CD4-positive, alpha-beta T cell treated with Interleukin-17A for 4 hours (primary cell): ENCODE measurements around the gene CLEC2B.

Source experiments
- DNase-seq: peaks from one replicate; pipeline ENCODE4 v3.0.0-alpha.2; 2020; ENCODE audit warnings: mixed read lengths

CLEC2B gene

GRCh38 chr12:9868311-9868801 lies 798 bp downstream of the CLEC2B start:
- no peak for DNase-seq

DNA sequence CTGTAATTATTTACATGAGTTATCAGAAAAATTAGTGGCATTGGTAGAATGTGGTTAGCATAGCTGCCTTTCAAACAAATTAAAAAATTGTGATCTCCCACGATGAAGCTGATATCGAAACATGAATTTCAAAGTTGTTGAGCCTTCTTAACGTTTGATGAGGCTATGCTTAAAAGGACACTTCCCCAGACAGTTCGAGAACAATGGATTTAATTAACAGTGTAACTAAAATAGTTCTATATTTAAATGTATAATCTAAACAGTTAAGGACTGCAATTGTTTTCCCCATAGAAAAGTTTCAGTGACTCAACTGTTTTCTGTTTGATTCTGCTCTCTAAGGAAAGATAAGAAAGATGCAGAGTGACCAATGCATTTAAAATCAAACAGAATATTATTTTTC lies 1.6 kb downstream of the CLEC2B start:
- DNase-seq: no peak

GRCh38 chr12:9866860-9867269 lies 2.3 kb downstream of the CLEC2B start:
- DNase-seq: no peak

- no peak for DNase-seq
Measured at GRCh38 chr12:9864913-9865675, 4.1 kb downstream of the CLEC2B start.

DNA sequence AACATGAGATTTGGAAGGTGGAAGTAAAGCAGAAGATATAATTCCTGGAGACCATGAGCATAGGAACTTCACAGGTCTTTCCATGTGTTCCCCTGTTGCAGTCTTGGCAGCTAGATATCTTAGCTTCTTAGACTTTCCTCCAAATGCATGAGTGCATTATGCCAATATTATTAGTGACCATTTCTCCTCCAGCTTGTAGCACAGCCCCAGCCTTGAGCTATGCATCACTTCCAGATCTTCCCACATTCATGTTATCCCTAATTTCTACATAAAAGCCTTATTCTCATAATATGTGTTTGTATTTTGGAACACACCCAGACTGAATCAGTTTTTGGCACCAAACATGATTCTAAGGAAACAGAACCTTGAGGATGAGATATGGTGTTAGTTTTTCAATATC lies 11.0 kb downstream of the CLEC2B start:
- no peak for DNase-seq

DNA sequence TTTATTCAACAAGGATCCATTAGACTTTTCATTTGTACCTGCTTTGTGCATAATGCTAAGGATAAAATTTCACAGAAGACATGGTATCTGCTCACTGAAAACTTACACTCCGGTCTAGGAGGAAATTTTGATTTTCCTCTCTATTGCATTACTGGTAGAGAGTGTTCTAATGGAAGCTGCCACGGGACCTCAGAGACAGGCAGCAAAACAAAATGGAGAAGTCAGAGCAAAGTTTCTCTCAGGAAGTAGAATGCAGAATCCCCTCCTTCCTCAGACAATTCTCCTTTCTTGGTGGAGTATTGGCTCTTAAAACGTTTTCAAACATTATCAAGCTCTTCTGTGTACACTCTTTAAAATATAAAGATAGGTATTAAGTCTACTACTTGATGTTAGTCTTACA lies 12.3 kb downstream of the CLEC2B start:
- no peak for DNase-seq

DNA sequence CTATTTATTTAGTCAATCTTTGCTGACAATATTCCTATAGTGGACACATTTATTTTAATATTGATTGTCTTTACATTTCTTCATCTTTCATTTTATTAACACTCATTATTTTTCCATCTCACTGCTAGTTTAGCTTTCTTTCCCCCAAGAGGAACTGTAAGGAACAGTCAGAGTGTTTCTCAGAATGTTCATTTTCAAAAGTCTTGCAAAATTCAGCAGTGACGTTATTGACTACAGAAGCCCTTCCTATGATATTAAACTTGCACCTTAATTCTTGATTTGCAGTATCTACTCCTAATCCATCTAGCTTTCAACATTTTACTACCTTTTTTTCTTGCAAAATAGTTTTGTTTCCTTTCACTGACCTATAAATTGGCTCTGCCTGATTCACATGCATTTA lies 13.0 kb downstream of the CLEC2B start:
- no peak for DNase-seq

- DNase-seq: no peak
Measured at GRCh38 chr12:9851927-9852326, 17.2 kb downstream of the CLEC2B start.

DNA sequence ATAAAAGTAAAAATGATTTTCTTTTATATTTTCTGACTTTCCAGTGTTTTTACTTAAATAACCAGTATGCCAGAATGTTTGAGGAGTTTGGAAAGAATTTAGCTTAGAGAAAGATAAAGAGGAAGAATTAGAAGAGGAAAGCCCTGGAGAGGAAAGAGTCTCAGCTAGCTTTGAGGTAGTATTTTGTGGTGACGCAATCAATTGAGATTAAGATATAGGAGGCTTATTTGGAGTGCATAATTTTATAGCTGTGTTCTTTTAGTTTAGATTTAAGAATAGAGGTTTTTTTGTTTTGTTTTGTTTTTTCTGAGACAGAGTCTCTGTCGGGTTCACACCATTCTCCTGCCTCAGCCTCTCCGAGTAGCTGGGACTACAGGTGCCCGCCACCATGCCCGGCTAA lies 18.1 kb downstream of the CLEC2B start:
- no peak for DNase-seq

- no peak for DNase-seq
Measured at GRCh38 chr12:9848899-9849298, 20.3 kb downstream of the CLEC2B start.

DNA sequence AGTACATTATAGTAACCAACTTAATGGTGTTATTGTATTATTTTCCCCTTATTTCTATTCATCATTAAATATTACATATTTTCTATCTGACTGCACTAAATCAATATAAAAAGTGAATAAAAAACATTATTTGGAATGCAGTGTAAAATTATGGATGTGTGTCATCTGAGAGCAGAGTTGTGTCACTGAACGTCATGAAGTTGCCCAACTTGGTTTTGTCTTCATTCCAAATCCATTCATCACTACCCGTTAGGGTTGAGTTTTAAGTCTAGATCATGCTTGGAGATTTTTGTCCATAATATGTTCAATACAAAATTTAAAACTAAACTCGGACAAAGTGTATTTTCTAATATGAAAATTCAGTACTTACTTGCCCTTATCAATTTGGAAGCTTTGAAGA lies 25.7 kb downstream of the CLEC2B start:
- DNase-seq: no peak

DNA sequence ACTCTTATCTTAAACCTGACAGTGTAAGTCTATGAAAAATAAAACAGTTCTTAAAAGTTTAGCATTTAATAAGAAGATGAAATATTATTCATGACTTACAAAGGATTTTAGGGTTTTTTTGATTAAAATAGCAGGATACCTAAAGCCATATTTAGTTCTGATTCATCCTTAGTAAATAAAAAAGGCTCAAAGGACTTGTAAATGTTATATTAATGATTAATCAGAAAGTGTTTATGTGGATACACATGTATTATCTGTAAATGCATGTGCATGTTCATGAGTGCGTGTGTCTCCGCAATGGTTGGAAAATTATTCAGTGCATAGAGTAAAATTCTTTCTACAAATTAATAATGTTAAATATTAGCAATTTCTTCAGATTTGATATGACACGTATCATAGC lies 37.4 kb downstream of the CLEC2B start:
- no peak for DNase-seq

GRCh38 chr12:9829982-9830381 lies 39.2 kb downstream of the CLEC2B start:
- DNase-seq: no peak

DNA sequence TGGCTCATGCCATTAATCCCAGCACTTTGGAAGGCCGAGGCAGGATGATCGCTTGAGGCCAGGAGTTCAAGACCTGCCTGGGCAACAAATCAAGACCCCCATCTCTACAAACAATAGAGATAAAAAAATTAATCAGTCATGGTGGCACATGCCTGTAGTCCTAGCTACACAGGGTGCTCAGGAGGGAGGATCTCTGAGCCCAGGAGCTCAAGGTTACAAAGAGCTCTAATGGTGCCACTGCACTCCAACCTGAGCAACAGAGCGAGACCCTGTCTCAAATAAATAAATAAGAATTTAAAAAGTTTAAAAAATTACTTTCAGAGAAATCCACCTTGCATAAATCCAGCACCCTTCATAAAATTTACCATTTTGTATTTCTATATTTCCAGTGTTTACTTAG lies 39.7 kb downstream of the CLEC2B start:
- no peak for DNase-seq

DNA sequence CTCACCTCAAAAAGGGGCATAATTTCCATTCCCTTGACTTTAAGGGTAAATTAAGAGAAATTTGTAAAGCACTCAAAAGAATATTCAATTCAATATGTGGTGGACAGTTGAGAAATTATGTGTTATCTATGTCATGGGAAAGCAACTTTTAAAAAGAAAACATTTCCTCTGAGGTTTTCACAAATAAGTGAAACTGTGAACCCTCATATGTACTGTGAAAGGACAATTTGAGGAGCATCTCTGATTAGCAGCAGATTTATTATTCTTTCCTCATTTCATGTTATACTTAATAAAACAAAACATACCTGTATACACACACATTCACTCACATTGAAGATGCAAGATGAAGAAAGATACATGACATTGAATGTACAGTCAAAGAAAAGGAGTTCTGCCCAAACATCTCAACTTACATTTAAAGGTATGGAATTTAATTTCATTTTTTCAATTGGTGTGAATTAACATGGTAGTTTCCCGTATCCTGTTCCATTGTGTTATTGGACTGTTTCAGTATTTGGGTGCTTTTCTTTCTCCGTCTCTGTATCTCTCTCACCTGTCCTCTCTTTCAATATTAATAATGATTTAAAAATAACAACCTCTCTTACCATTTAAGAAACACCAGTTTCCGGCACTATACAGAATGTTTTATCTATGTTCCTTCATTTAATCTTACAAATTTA lies 41.8 kb downstream of the CLEC2B start, which contains the start of gene KLRF1:
KLRF1 (plus strand) TSS at position 273 of the 680 bp plus-strand sequence; CDS start at position 337, 64 bp downstream.
- DNase-seq: no peak

GRCh38 chr12:9820281-9820930 lies 48.7 kb downstream of the CLEC2B start:
- DNase-seq: no peak

- peak; percentile 94 for DNase-seq
Measured at GRCh38 chr12:9813821-9814798, 55.0 kb downstream of the CLEC2B start.

- no peak for DNase-seq
Measured at GRCh38 chr12:9811621-9812020, 57.5 kb downstream of the CLEC2B start.

DNA sequence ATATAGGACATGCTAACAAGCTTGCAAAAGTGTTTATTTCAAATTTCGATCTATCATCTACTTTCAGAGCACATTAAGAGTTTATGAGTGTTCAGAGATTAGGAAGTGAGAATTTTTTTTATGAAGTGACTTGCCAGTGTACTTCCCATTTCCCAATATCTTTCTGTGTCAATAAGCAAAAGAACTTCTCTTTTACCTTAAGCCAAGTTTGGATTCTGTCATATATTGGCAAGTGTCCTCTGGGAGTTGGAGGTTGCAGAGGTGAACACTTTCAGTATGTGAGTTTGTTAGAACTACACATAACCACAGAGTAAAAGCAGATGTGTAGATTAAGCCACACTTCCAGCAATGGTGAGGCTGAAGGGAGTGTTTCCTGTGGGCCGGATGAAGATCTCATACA lies 58.5 kb downstream of the CLEC2B start:
- no peak for DNase-seq

DNA sequence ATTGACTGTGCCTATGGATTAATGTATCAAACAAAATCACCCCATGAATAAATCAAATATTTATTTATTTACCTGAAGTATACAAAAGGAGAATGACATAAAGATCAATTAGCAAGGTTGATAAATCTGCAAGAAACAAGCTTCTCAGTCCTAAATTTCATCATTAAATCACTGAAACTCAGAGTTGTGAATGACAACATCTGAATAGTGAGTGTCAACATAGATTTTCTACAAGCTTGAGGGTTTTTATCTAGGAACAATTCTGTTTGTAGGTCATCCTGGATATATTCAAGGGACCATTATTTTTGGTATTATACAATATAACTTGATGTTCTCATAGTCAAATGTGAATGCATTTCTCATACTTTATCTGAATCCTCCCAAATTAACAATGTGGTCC lies 59.3 kb downstream of the CLEC2B start:
- DNase-seq: no peak

- DNase-seq: no peak
Measured at GRCh38 chr12:9809338-9809737, 59.8 kb downstream of the CLEC2B start.

- DNase-seq: no peak
Measured at GRCh38 chr12:9808504-9808903, 60.6 kb downstream of the CLEC2B start.

DNA sequence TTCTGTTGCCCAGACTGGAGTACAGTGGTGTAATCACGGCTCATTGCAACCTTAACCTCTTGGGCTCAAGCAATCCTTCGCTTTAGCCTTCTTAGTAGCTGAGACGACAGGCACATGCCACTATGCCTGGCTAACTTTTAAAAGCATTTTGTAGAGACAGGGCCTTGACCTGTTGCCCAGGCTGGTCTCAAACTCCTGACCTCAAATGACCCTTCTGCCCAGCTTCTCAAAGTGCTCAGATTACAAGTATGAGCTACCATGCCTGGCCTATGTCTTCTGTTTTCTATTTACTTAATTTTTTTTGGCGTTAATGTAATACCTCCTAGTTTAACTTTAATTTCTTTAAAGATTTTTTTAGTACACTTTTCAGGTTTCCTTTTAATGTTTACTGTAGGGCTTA lies 62.4 kb downstream of the CLEC2B start:
- no peak for DNase-seq
